Left colon (tissue), 2 donors: ENCODE results near the gene TADA2B. TPM values are rescaled to one million over a fixed set of nuclear protein-coding genes. Genes with fewer than 3 reads are reported as not detected.
A peak's percentile ranks its signal among the peaks of the same experiment; 100 is the strongest.
"Not testable (repeated sequence)": the region's sequence is repeated elsewhere in the genome, so short reads cannot be mapped to it uniquely, and the experiment has no call there.

ENCODE experiments used
- ATAC-seq: fragments of 200-7000 bp; cut with Tn5 transposase; one replicate; pipeline ENCODE4 v1.9.1; 2020; ENCODE audit warnings: mild to moderate bottlenecking, moderate library complexity
- DNase-seq, 2 donors: peaks; one replicate each; pipeline ENCODE4 v3.0.0-alpha.2; 2020
- intact Hi-C, 2 donors: fragments of 100-400 bp; cut with DNase I in 1 of 2; cut with micrococcal nuclease in 1 of 2; formaldehyde crosslinking; loops; one replicate each; pipeline versions ENCODE4 v1.11.2 to v1.14.0; 2022; cut with DNase I, micrococcal nuclease
- total RNA-seq, 2 donors: library from RNA; stranded (reverse); fragmentation: NEBNext Ultra II Directional; extraction: Animal tissue kit (Norgen Biotek cat#: 25700); gene quantifications; one replicate each; pipeline ENCODE4 v1.2.1, GENCODE V29; 2021
- donor health status: DM: no; HTN: no; CAD: no.
- donor health status: DM: yes; HTN: yes; CAD: no.

The TADA2B gene
- total RNA-seq, 2 donors from 2014 or later, result 30.0 to 34.6 TPM

- no peak for DNase-seq
- no peak for ATAC-seq
- intact Hi-C loops, result no loop called here
Observed at GRCh38 chr4:7092026-7092425, 48.9 kb downstream of the TADA2B start.

DNA sequence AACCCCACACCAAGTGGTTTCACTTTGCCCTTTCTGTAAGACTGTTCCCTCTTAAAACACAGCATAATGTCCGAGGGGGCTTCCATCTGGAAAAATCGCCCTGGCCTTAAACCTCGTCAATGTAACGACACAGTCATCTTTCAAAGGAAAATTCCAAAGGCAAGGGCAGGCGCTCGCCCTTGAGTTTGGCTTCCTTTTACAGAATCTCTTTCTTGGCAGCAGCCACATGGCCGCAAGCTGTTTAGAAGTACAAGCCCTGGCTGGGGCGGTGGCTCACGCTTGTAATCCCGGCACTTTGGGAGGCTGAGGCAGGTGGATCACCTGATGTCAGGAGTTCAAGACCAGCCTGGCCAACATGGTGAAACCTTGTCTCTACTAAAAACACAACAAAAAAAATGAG lies 51.7 kb downstream of the TADA2B start:
- ATAC-seq (no peak), DNase-seq (no peak)
- intact Hi-C loops, result no loop called here

DNA sequence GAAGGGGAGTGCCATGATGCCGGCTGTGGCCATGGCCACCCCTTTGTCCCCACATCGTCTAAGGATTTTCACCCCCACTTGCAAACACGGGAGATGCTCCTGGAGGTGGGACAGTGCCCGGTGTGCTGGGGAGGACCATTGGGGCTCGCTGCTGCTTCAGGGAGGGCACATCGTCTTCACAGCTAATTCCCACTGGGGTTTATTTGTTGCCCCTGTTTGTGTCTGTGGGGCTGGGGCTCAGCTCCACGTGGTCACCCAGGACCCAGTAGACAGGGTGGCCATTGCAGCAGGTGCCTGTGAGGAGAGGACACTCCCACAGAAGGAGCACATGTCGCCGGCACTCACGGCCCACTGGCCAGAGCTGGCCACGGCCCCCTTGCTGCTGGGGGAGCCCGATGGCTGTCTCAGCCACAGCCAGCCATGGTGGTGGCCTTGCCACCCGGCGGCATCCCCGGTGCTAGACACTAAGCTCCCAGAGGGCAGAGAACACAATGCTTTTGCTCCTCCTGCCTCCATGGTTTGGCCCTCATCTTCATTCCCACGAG lies 52.5 kb downstream of the TADA2B start:
- ATAC-seq (no peak), DNase-seq (no peak)
- intact Hi-C loops, result no loop called here

DNA sequence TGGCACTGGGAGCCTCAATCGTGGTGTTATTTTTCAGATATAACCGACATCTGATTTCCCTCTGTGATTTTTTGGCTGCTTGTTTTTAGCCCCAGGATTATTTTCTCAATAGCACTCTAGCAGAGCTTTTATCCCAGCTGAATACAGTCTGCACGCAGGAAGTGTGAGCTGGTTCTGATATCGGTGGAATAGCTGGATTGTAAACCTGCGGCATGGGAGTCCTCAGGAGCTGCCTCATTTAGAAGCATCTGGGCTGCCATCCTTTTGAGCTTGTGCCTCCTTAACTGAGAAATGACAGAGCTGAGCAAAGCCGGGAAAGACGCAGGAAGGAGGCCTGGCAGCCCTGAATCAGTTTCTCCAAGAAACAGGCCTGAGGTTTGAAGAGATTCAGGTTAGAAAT lies 53.1 kb downstream of the TADA2B start:
- no peak for DNase-seq
- intact Hi-C loops, result no loop called here

GRCh38 chr4:7101692-7102515 lies 58.7 kb downstream of the TADA2B start:
- ATAC-seq, result peak; percentile 66

More for the DNA sequence above, 53.1 kb downstream of the TADA2B start:
- no peak for ATAC-seq

GRCh38 chr4:7102516-7102909 lies 59.3 kb downstream of the TADA2B start:
- DNase-seq, intact Hi-C loops, ATAC-seq: not testable (repeated sequence)

More at GRCh38 chr4:7101692-7102515, 58.7 kb downstream of the TADA2B start:
- intact Hi-C loops, result no loop called here
- DNase-seq, result peak; percentile 70 to 80

DNA sequence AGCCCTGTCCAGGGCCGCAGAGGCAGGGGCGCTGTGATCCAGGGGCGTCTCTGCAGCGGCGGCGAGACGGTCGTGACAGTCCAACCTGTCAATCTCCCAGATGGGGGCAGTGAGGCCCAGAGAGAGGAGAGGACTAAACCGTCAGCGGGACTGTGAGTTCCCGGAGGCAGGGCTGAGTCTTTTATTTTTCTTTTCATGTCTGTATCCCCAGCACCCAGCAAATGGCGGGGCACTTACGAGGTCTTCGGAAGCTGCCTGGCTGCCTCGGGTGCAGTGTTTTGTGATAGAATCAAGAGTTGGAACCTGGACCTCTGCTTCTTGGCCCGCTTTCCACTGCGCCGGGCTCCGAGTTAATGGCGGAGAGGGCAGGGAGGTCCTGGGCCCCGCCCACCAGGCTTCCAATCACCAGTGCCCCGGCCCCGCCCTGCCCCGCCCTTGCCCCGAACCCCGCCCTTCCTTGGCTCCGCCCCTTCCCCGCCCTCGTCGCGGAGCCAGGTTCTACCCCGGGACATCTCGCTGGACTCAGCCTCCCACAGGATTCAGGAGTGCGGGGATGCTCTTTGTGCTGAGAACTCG lies 59.9 kb downstream of the TADA2B start:
- intact Hi-C loops, result no loop called here
- DNase-seq (peak; percentile 90 to 95), ATAC-seq (peak; percentile 87)

DNA sequence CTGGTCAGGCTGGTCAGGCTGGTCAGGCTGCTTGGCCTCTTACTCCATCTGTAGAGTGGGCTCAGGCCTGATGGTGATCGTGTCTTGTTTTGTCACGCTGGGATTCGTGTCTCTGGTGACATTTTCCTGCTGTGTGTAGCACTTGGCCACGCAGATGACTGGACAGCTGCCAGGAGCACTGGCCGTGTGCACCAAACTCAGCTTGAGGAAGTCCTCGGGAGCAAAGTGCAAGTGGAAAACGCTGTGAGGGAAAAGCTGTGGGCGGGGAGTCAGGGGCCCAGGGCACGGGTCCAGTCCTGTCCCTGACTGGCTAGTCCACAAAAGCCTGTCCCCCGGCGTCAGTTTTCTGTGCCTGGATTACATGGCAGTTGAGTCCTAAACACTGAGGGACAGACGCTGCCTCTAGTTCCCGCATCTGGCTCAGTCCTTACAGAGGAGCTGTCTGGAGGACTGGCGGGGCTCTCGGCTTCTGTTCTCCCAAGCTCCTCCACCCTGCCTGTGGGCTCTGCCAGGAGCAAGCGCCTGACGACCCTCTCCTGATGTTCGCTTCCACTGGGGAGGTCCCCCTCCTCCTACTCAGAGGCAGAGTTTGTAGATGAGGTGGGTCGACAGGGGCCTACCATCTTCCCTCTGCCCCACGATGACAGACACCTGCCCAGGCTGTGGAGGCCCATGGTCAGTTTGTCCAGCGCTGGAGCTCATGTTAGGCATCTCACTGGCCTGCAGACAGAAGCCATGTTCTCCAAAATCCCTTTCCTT lies 60.6 kb downstream of the TADA2B start:
- intact Hi-C loops, result no loop called here
- DNase-seq, result peak; percentile 87
- ATAC-seq, result peak; percentile 78

- intact Hi-C loops, result no loop called here
- DNase-seq (no peak), ATAC-seq (no peak)
Observed at GRCh38 chr4:7104366-7105031, 61.3 kb downstream of the TADA2B start.

DNA sequence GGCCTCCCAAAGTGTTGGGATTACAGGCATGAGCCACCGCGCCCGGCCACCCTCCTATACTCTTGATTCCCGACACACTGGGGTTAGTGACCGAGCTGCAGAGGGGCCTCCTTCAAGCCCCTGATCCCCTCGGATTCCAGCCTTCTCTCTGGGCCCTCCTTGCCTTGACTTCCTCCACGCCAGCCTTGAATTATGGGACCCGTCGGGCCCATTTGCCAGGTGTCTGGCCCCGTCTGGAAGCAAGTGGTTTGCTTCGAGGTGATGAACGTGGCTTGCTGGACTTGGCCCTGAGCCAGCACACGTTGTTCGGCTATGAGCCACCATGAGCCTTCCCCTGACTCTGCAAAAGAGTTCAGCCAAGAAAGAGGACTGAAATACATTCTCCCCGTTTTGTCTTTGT lies 62.1 kb downstream of the TADA2B start:
- DNase-seq (no peak), ATAC-seq (no peak)
- intact Hi-C loops, result no loop called here

DNA sequence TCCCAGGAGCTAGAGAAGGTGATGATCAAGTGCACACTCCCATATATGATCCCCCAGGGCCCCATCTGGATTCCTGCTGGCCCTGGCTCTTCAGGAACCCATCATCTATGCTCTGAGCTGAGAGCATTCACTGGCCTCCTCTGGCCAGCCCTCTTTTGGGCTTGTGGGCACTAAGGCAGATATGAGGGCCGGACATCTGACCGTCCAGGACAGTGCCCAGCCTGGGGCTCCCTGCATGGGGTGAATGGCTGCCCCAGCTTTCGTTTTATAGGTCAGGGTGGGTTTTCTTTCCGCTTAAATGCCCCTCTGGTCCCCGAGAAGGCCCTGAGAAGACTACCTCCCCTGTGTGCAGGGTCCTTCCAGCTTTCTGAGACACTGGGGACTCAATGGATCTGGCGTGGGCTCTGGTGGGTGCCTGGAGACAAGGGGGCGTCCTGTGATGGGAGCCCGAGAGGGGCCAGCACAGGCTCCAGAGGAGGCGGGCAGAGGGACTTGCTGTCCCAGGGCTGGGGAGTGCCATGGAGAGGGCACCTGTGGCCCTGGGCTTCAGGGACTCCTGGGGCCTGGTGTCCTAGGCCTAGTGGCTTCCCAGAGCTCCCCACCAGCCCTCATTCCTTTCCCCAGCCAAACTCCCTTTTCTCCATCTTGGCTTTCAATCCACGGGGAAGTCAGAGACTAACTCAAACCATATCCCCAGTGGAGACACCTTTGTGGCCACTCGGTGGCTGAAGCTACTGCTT lies 64.2 kb downstream of the TADA2B start:
- ATAC-seq, result no peak
- DNase-seq, result no peak
- intact Hi-C loops, result no loop called here

Other genes starting within 250 kb of the TADA2B start
- gene TBC1D14, start 133.5 kb upstream of the TADA2B start, total RNA-seq, result 10 to 100 TPM; 53.1 to 56.6 TPM
- gene GRPEL1, start 24.7 kb downstream of the TADA2B start, total RNA-seq, result 10 to 100 TPM; 29.5 to 36.0 TPM
- gene SORCS2, start 149.2 kb downstream of the TADA2B start, total RNA-seq, result under 1 TPM; 0.21 to 0.92 TPM